Omental fat pad (tissue), 4 donors: ENCODE results near the gene CTDP1. TPM values are rescaled to one million over a fixed set of nuclear protein-coding genes. Genes with fewer than 3 reads are reported as not detected.

Experiments
- ATAC-seq: fragments of 150-250 bp; one replicate; pipeline ENCODE4 v1.9.1; 2016; ENCODE audit warnings: mild to moderate bottlenecking, moderate library complexity; ENCODE audit not compliant: low FRiP score
- DNase-seq: peaks from one replicate; pipeline ENCODE4 v3.0.0-alpha.2; 2019; ENCODE audit warnings: low spot score
- total RNA-seq, 4 donors: library from RNA; depleted of rRNA; stranded (reverse); fragments of >200 nt; gene quantifications; one replicate each; pipeline ENCODE4 v1.1.0, GENCODE V29; 2016
- TF ChIP-seq, protein P1 (sequence below), 3 donors: fragments of 450-650 bp; IDR thresholded peaks; one replicate each; pipeline ENCODE4 v1.5.1; 2016 to 2017; ENCODE audit warnings: antibody characterized with exemption in 3 of 3, mild to moderate bottlenecking in 3 of 3, moderate library complexity in 2 of 3

The CTDP1 gene
- total RNA-seq, 4 donors from 2014 or later: 11.8 to 25.2 (median 16.0) TPM

DNA sequence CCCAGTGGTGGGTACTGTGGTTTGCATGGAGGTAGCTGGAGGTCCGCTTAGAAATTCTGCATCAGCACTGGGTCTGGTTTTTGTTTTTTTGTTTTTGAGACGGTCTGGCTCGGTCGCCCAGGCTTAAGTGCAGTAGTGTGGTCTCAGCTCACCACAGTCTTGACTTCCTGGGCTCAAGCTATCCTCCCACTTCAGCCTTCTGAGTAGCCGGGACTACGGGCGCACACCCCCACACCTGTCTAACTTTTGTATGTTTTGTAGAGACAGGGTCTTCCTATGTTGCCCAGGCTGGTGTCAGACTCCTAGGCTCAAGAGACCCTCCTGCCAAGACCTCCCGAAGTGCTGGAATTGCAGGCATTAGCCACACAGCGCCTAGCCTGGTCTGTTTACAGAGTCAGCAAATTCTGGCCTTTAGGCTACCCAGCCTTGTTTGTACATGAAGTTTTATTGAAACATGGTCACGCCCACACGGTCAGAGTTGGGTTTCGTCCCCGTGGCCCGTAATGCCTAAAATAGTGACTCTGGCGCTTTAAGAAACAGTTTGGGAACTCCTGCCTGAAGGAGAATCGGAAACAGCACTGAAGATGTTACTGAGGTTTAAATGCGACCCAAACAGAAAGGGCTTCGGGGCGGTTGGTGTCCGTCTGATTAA is 32.7 kb downstream of the CTDP1 start:
- ATAC-seq (no peak), DNase-seq (no peak)
- TF ChIP-seq, protein P1, sequence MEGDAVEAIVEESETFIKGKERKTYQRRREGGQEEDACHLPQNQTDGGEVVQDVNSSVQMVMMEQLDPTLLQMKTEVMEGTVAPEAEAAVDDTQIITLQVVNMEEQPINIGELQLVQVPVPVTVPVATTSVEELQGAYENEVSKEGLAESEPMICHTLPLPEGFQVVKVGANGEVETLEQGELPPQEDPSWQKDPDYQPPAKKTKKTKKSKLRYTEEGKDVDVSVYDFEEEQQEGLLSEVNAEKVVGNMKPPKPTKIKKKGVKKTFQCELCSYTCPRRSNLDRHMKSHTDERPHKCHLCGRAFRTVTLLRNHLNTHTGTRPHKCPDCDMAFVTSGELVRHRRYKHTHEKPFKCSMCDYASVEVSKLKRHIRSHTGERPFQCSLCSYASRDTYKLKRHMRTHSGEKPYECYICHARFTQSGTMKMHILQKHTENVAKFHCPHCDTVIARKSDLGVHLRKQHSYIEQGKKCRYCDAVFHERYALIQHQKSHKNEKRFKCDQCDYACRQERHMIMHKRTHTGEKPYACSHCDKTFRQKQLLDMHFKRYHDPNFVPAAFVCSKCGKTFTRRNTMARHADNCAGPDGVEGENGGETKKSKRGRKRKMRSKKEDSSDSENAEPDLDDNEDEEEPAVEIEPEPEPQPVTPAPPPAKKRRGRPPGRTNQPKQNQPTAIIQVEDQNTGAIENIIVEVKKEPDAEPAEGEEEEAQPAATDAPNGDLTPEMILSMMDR (IDR thresholded peaks at IDR 0.05): no peak

DNA sequence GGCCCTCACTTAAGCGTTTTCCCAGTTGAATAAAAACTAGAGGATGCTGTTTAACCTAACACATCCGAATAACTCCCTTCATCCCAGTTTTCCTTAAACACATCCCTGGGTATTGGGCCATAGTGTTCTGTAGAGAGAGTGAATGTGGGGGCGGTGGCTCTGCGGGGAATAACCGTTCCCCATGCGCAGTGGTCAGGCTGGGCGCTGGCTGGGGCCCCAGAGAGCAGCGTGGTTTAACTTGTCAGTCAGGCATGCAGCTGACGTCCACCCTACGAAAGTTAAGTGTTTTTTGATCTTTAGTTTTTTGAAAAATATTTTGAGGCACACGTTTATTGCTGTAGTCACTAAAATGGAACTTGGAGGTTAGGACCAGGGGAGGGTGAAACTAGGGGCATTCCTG is 33.7 kb downstream of the CTDP1 start:
- TF ChIP-seq, protein P1 (IDR thresholded peaks at IDR 0.05): no peak
- ATAC-seq: no peak
- DNase-seq: no peak

DNA sequence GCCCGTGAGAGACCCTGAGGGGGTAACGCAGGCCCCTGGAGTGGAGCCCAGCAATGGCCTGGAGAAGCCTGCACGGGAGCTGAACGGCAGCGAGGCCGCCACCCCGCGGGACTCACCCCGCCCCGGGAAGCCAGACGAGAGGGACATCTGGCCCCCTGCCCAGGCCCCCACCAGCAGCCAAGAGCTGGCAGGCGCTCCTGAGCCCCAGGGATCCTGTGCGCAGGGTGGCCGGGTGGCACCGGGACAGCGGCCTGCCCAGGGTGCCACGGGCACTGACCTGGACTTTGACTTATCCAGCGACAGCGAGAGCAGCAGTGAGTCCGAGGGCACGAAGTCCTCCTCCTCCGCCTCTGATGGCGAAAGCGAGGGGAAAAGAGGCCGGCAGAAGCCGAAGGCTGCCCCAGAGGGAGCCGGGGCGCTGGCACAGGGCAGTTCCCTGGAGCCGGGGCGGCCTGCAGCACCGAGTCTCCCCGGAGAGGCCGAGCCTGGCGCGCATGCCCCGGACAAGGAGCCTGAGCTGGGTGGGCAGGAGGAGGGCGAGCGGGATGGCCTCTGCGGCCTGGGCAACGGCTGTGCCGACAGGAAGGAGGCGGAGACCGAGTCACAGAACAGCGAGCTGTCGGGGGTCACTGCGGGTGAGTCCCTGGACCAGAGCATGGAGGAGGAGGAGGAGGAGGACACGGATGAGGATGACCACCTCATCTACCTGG is 35.1 kb downstream of the CTDP1 start:
- TF ChIP-seq, protein P1 (IDR thresholded peaks at IDR 0.05): no peak
- ATAC-seq: no peak
- no peak for DNase-seq

DNA sequence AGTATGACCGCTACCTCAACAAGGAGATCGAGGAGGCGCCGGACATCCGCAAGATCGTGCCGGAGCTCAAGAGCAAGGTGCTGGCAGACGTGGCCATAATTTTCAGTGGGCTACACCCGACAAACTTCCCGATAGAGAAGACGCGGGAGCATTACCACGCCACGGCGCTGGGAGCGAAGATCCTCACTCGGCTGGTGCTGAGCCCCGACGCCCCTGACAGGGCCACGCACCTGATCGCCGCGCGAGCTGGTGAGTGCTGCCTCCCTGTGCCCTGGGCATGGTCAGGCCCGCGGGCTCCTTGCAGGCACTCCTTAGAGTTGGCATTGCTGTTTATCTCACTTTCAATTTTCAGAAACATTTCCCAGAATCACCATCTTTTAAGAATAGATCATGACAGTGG is 35.7 kb downstream of the CTDP1 start:
- DNase-seq: no peak
- TF ChIP-seq, protein P1 (IDR thresholded peaks at IDR 0.05): no peak
- ATAC-seq: no peak

DNA sequence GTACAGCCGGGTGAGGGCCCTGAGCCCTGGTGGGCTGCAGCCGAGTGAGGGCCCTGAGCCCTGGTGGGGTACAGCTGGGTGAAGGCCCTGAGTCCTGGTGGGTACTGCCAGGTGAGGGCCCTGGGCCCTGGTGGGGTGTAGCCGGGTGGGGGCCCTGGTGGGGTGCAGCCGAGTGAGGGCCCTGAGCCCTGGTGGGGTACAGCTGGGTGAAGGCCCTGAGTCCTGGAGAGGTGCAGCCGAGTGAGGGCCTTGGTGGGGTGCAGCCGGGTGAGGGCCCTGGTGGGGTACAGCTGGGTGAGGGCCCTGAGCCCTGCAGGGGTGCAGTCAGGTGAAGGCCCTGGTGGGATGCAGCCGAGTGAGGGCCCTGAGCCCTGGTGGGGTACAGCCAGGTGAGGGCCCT is 37.5 kb downstream of the CTDP1 start:
- TF ChIP-seq, protein P1 (IDR thresholded peaks at IDR 0.05): no peak
- no peak for ATAC-seq
- DNase-seq: no peak

DNA sequence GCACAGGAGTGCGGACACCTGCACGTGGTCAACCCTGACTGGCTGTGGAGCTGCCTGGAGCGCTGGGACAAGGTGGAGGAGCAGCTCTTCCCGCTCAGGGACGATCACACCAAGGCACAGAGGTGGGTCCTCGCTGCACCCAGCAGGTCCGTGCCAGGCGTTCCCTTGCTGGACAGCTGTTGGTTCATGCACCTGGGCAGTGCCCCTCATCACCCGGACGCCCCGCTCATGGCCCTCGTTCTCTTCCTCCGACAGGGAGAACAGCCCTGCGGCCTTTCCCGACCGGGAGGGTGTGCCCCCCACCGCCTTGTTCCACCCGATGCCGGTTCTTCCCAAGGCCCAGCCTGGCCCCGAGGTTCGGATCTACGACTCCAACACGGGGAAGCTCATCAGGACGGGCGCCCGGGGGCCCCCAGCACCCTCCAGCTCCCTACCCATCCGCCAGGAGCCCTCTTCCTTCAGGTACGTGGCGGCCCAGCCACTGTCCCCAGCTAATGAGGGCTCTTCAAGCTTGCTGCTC is 38.0 kb downstream of the CTDP1 start:
- DNase-seq (no peak), ATAC-seq (no peak)
- TF ChIP-seq, protein P1 (IDR thresholded peaks at IDR 0.05): no peak

DNA sequence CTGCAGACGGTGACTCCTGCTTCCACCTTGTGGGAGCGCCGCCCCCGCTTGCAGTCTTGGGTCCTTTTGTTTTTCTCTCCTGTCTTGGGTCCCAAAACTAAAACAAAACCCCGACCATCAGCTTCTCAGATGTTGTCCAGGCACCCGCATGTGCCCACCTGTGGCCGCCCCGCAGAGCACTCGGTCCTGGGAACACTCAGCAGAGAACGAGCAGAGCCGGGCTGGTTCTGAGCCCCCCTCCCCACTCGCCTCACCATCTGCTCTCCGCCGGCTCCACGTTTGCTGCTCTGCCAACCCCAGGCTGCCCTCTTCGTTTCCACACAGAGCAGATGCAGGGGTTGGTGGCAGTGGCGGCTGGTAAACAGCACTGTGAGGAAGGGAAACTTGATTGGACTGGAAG is 38.5 kb downstream of the CTDP1 start:
- TF ChIP-seq, protein P1 (IDR thresholded peaks at IDR 0.05): no peak
- ATAC-seq: no peak
- DNase-seq: no peak
